ENCODE results near the gene HOMER2. TPM values are rescaled to one million over a fixed set of nuclear protein-coding genes. Genes with fewer than 3 reads are reported as not detected.

Gene HOMER2
- total and polyA plus RNA-seq, 2 of the 4 experiments (the other 2 are of a cell fraction), result 0.54 to 0.79 TPM

- no peak overlapping the region for H3K23ac ChIP-seq (ENCODE audit: low read depth, low read length)
- no peak overlapping the region for H3K56ac ChIP-seq (ENCODE audit: extremely low read depth, insufficient read depth, low read length)
- H3K9me1 ChIP-seq (ENCODE audit: insufficient read depth, low read length), result no peaks in the 10 kb centered on the region
- H3K4ac ChIP-seq (ENCODE audit: low read depth, low read length), result no peak overlapping the region
- WGBS, 2 experiments (ENCODE audit: extremely low coverage in 2 of 2, insufficient read length in 1 of 2), result no CpG with 5 or more reads among the region's 2 CpGs
- no peak overlapping the region for H3K4me3 ChIP-seq (ENCODE audit: insufficient read depth, low read depth, low read length)
- intact Hi-C loops (cut with micrococcal nuclease) (no loop called here), dilution Hi-C loops (cut with HindIII; ENCODE audit: low sequenced_read_pairs, unreplicated experiment) (no loop called here), in situ Hi-C loops (cut with MboI; ENCODE audit: low sequenced_read_pairs) (no loop called here)
- no TSS peak for BruUV-seq (replicated peaks)
- H3K18ac ChIP-seq (ENCODE audit: low read depth, low read length), result no peak overlapping the region
- no peak overlapping the region for H4K5ac ChIP-seq (ENCODE audit: low read depth, low read length)
- no peak overlapping the region for H2BK120ac ChIP-seq (ENCODE audit: low read depth, low read length)
- H3K4me2 ChIP-seq (ENCODE audit: low read depth, low read length), result no peak overlapping the region
- H3K4me1 ChIP-seq (ENCODE audit: control insufficient read depth, insufficient read depth, low read length), result no peaks in the 10 kb centered on the region
- H4K91ac ChIP-seq (ENCODE audit: insufficient read depth, low read depth, low read length), result no peak overlapping the region
- no peak for ATAC-seq (ENCODE audit: low read depth)
- CTCF ChIA-PET, result no interaction called here
- H4K8ac ChIP-seq (ENCODE audit: low read depth in 2 of 2, low read length in 2 of 2), result no peak overlapping the region
- H2AK9ac ChIP-seq (replicated peaks; ENCODE audit: low read depth, low read length, poor library complexity), result no peak overlapping the region
- H2BK20ac ChIP-seq (ENCODE audit: low read depth, low read length), result no peak overlapping the region
- DNase-seq, result no peak
- H2BK5ac ChIP-seq (ENCODE audit: low read depth, low read length, poor library complexity, severe bottlenecking), result no peak overlapping the region
- H3K79me1 ChIP-seq (ENCODE audit: low read depth in 1 of 2, low read length in 2 of 2), result no peaks in the 10 kb centered on the region
- no peak overlapping the region for H2AFZ ChIP-seq (replicated peaks; ENCODE audit: low read length, poor library complexity)
- no peaks in the 10 kb centered on the region for H4K20me1 ChIP-seq (ENCODE audit: insufficient read depth, low read length)
- no peak for TF ChIP-seq RFX5 (IDR thresholded peaks at IDR 0.05; ENCODE audit: low read depth, low read length)
- TF ChIP-seq SMC3 (IDR thresholded peaks at IDR 0.05; ENCODE audit: low read depth, low read length), result no peak
- no peak for TF ChIP-seq ELK1 (IDR thresholded peaks at IDR 0.05; ENCODE audit: borderline replicate concordance, low read depth, low read length)
- no peak for TF ChIP-seq CEBPB (IDR thresholded peaks at IDR 0.05; ENCODE audit: low read depth, low read length)
- TF ChIP-seq MAFK (IDR thresholded peaks at IDR 0.05; ENCODE audit: low read depth, low read length), result no peak
- no peak for TF ChIP-seq RAD21 (IDR thresholded peaks at IDR 0.05; ENCODE audit: low read length)
- TF ChIP-seq CTCF (conservative IDR thresholded peaks at IDR 0.05; ENCODE audit: low read depth, low read length), result no peak
- TF ChIP-seq MXI1 (IDR thresholded peaks at IDR 0.05; ENCODE audit: borderline replicate concordance, low read depth, low read length), result no peak
- no peak for TF ChIP-seq FOS (IDR thresholded peaks at IDR 0.05; ENCODE audit: low read depth, low read length)
- TF ChIP-seq CHD1 (IDR thresholded peaks at IDR 0.05; ENCODE audit: low read depth, low read length), result no peak
- TF ChIP-seq MAZ (IDR thresholded peaks at IDR 0.05; ENCODE audit: borderline replicate concordance, low read depth, low read length), result no peak
- no peak for TF ChIP-seq NFE2L2 (IDR thresholded peaks at IDR 0.05; ENCODE audit: low read depth, low read length)
- no peak for TF ChIP-seq POLR2A (IDR thresholded peaks at IDR 0.05; ENCODE audit: low read depth, low read length)
- TF ChIP-seq RCOR1 (IDR thresholded peaks at IDR 0.05; ENCODE audit: insufficient replicate concordance, low read length), result no peak
- no peak for TF ChIP-seq USF2 (IDR thresholded peaks at IDR 0.05; ENCODE audit: low read depth, low read length)
- TF ChIP-seq BHLHE40 (IDR thresholded peaks at IDR 0.05; ENCODE audit: low read depth, low read length), result no peak
- H2AK5ac ChIP-seq (ENCODE audit: low read depth, low read length), result no peak overlapping the region
- POLR2A ChIA-PET (ENCODE audit: unreplicated experiment), result no interaction called here
- H3K9me3 ChIP-seq (ENCODE audit: control insufficient read depth, insufficient read depth, low read length), result no peaks in the 10 kb centered on the region
- H2BK15ac ChIP-seq (ENCODE audit: low read depth, low read length), result no peak overlapping the region
- H3K14ac ChIP-seq (replicated peaks; ENCODE audit: low read depth, low read length), result no peak overlapping the region
- H3K9ac ChIP-seq (ENCODE audit: low read depth, low read length), result no peak overlapping the region
- H3K36me3 ChIP-seq (ENCODE audit: control insufficient read depth, insufficient read depth, low read length), result no peaks in the 10 kb centered on the region
- H3K27ac ChIP-seq (ENCODE audit: insufficient read depth, low read length), result no peak overlapping the region
- H3K27me3 ChIP-seq (ENCODE audit: control insufficient read depth, insufficient read depth, low read length), result peaks cover 2% of the 10 kb centered on the region; the same call in 1 of the 2 replicates
Measured at GRCh38 chr15:82928711-82929110, 23.8 kb downstream of the HOMER2 start.
